ENCODE results near the gene PLEKHA8.

DNA sequence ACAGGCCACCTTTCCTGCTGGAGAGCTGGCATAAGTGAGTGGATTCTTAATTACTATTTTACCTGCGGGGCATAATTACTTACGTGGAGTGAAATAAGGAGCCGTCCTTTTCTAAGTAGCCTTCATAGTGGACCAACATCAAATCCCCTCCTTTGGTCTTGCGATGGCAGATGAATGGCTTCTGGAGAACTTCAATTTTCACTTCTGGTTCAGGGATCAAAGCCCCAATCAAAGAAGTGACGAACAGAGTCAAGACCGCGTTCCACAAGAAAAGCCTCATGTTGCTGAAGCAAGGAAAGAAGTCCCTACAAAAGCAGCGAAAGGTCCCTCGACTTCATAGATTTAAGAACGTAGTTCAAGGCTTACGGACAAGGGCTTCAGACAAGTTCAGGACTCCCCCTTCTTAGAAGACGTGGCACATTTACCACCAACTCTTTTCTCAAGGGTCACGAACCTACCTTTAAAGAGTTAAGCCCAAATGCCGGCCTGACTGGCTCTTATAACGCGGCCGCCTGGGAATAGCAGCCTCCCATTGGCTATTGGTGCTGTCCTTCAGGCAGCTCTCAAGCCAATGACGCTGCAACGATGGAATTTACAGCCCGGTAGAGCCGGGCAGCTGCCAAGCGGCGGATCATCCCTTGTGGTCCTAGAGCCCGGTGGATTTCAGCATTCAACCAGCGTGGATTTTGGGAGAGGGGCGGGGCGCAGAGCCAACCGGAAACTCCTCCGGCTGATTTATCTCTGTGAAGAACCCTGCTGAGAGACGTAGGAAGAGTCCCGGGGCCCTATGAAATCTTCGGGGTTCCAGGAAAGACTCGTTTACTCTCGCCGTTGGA lies 1.8 kb upstream of the PLEKHA8 start, which contains the start of gene FKBP14:
- TF ChIP-seq CTCF (IDR thresholded peaks at IDR 0.05) (no peak), POLR2A (IDR thresholded peaks at IDR 0.05) (no peak), POLR2AphosphoS5 (IDR thresholded peaks at IDR 0.05) (peak; percentile 34 to 78 (median 55)), EP300 (IDR thresholded peaks at IDR 0.05) (no peak)
